ENCODE data around the gene RBMXL2. TPM values are rescaled to one million over a fixed set of nuclear protein-coding genes. Genes with fewer than 3 reads are reported as not detected.
A peak's percentile ranks its signal among the peaks of the same experiment; 100 is the strongest.

RBMXL2 gene
- not detected in 3 replicates for total RNA-seq
- long read RNA-seq: 0 reads

DNA sequence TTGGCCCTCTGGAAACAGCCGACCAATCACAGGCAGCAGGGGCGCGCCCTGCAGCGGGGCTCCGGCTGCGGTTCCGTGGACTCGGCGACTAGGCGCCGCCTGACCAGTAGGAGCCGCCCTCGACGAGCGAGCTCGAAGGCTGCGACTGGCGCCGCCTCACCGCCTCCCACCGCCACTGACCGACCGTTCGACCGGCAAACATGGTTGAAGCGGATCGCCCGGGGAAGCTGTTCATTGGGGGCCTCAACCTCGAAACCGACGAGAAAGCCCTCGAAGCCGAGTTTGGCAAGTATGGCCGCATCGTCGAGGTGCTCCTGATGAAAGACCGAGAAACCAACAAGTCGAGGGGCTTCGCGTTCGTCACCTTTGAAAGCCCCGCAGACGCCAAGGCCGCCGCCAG lies at the start of gene RBMXL2:
Gene RBMXL2 (plus strand): TSS at position 78 of the 400 bp plus-strand sequence. CDS start 123 bp downstream, at position 201.
- TF ChIP-seq, protein P1, sequence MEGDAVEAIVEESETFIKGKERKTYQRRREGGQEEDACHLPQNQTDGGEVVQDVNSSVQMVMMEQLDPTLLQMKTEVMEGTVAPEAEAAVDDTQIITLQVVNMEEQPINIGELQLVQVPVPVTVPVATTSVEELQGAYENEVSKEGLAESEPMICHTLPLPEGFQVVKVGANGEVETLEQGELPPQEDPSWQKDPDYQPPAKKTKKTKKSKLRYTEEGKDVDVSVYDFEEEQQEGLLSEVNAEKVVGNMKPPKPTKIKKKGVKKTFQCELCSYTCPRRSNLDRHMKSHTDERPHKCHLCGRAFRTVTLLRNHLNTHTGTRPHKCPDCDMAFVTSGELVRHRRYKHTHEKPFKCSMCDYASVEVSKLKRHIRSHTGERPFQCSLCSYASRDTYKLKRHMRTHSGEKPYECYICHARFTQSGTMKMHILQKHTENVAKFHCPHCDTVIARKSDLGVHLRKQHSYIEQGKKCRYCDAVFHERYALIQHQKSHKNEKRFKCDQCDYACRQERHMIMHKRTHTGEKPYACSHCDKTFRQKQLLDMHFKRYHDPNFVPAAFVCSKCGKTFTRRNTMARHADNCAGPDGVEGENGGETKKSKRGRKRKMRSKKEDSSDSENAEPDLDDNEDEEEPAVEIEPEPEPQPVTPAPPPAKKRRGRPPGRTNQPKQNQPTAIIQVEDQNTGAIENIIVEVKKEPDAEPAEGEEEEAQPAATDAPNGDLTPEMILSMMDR (IDR thresholded peaks at IDR 0.05): no peak
- no peaks in the 10 kb centered on the region for H3K4me1 Mint-ChIP-seq (ENCODE audit: low read depth)
- DNase-seq (ENCODE audit: low spot score): peak; percentile 84
- H3K36me3 Mint-ChIP-seq (ENCODE audit: low read depth): no peaks in the 10 kb centered on the region
- H3K27me3 Mint-ChIP-seq (ENCODE audit: low read depth): peaks cover 35% of the 10 kb centered on the region
- no peaks in the 10 kb centered on the region for H3K9me3 Mint-ChIP-seq (ENCODE audit: low read depth)
- H3K27ac Mint-ChIP-seq (ENCODE audit: unreplicated experiment): no peak within 1 kb of the TSS
- no peak within 1 kb of the TSS for H3K4me3 Mint-ChIP-seq (ENCODE audit: unreplicated experiment)

DNA sequence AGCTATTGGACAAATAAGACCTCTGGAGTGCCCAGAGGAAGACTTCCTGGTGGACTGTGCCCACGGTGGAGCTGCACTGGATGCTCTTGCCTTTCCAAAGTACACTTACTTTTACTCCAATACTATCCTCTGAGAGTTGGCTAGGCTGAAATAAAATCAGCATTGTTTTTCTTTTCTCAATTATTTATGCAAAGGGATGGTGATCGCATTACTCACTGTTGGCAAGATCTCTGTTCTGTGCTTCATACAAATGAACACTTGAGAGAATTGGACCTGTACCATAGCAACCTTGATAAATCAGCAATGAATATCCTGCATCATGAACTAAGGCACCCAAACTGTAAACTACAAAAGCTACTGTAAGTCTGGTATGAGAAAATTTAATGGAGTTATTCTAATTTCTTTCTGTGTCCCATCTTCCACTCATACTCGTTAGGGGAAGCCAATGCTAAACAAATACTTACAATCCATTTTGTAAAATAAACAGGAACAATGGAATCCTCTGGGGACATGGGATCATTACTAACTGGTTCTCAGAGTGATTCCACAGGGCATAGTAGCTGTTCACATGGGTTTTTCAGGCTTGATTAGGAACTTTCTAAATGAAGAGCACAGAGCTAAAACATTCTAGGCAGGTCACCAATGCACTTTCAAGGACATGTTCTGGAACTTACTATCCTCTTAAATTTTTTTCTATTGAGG lies 42.2 kb upstream of the RBMXL2 start:
- TF ChIP-seq, protein P1 (IDR thresholded peaks at IDR 0.05): no peak
- Mint-ChIP-seq H3K4me3 (ENCODE audit: unreplicated experiment) (no peak overlapping the region), H3K27me3 (ENCODE audit: low read depth) (peaks cover 1% of the 10 kb centered on the region), H3K9me3 (ENCODE audit: low read depth) (no peaks in the 10 kb centered on the region), H3K36me3 (ENCODE audit: low read depth) (no peaks in the 10 kb centered on the region), H3K4me1 (ENCODE audit: low read depth) (no peaks in the 10 kb centered on the region), H3K27ac (ENCODE audit: unreplicated experiment) (peak overlapping the region; percentile 2)
- no peak for DNase-seq (ENCODE audit: low spot score)

DNA sequence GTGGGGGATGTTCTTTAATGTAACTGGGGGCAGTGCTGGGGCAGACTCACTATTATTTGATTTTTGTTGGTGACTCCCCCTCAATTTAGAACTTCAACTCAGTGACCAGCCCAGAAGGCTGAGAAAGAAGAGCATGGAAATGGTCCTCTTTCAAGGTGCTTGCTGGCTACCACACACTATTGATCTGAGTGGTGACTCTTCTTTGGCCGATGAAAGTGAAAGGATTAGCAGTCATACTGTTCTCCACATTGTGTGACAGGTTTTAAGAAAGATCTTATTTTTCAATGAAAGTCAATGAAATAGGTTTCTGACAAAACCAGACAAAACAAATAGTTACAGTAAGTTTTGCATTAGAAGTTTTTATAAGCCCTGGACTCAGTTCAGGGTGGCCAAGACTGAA lies 38.6 kb upstream of the RBMXL2 start:
- H3K4me3 Mint-ChIP-seq (ENCODE audit: unreplicated experiment): no peak overlapping the region
- no peak for DNase-seq (ENCODE audit: low spot score)
- H3K27me3 Mint-ChIP-seq (ENCODE audit: low read depth): peaks cover 1% of the 10 kb centered on the region
- no peaks in the 10 kb centered on the region for H3K4me1 Mint-ChIP-seq (ENCODE audit: low read depth)
- no peaks in the 10 kb centered on the region for H3K36me3 Mint-ChIP-seq (ENCODE audit: low read depth)
- H3K9me3 Mint-ChIP-seq (ENCODE audit: low read depth): no peaks in the 10 kb centered on the region
- H3K27ac Mint-ChIP-seq (ENCODE audit: unreplicated experiment): no peak overlapping the region
- TF ChIP-seq, protein P1 (IDR thresholded peaks at IDR 0.05): no peak

DNA sequence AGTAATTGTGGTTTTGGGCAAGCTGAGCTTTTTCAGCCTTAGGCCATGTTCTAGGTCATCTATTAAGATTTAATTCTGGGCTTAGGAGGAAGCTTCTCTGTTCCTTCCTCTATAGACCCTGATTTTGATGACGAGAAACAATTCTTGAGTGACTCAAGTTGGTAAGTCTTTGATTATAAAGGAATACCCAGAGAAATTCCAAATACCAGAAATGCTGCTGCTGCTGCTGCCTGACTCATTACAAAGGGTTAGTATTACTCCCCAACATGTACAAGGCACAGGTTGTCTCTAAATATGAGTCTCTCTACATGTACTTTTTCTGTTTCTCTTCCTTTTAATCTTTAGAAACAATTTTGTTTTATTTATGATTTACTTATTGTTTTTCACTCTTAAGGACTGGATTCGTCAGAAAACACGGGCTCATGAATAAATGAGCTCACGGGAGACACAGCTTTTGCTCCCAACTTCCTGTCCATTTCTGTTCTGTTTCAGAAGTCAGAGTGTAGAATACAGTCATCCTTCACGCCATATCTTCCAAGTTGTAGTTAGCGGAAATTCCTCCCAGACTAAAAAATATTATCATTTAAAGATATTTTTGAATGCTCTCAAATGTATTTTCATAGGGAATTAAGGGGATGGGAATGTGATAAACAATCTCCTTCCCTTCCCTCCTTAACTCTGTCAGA lies 31.8 kb upstream of the RBMXL2 start:
- Mint-ChIP-seq H3K27me3 (ENCODE audit: low read depth) (peaks cover 1% of the 10 kb centered on the region), H3K27ac (ENCODE audit: unreplicated experiment) (no peak overlapping the region), H3K4me1 (ENCODE audit: low read depth) (no peaks in the 10 kb centered on the region), H3K4me3 (ENCODE audit: unreplicated experiment) (no peak overlapping the region), H3K36me3 (ENCODE audit: low read depth) (no peaks in the 10 kb centered on the region), H3K9me3 (ENCODE audit: low read depth) (no peaks in the 10 kb centered on the region)
- TF ChIP-seq, protein P1 (IDR thresholded peaks at IDR 0.05): no peak
- no peak for DNase-seq (ENCODE audit: low spot score)

DNA sequence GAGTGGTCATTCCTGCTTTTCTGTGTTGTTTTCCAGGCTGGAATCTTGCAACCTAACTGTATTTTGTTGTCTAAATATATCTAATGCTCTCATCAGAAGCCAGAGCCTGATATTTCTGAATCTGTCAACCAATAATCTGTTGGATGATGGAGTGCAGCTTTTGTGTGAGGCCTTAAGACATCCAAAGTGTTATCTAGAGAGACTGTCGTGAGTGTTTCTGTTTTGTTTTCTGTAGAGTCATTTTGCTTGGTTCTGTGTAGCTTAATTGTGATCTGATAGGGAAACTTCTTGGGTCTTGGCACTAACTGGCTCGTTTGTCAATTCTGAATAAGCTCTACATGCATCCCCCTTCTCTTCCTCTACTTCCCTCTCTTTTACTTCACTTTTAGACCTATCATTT lies 31.2 kb upstream of the RBMXL2 start:
- no peaks in the 10 kb centered on the region for H3K9me3 Mint-ChIP-seq (ENCODE audit: low read depth)
- H3K36me3 Mint-ChIP-seq (ENCODE audit: low read depth): no peaks in the 10 kb centered on the region
- TF ChIP-seq, protein P1 (IDR thresholded peaks at IDR 0.05): no peak
- H3K4me3 Mint-ChIP-seq (ENCODE audit: unreplicated experiment): no peak overlapping the region
- H3K27ac Mint-ChIP-seq (ENCODE audit: unreplicated experiment): no peak overlapping the region
- peaks cover 1% of the 10 kb centered on the region for H3K27me3 Mint-ChIP-seq (ENCODE audit: low read depth)
- no peak for DNase-seq (ENCODE audit: low spot score)
- H3K4me1 Mint-ChIP-seq (ENCODE audit: low read depth): no peaks in the 10 kb centered on the region

Data from chondrocyte (in vitro differentiated cells).